ENCODE results near the gene LRPAP1. TPM values are rescaled to one million over a fixed set of nuclear protein-coding genes. Genes with fewer than 3 reads are reported as not detected.

LRPAP1 gene
- polyA plus RNA-seq, 1 donor (not counting 4 experiments of a cell fraction or from before 2014, with no cell fraction given) = 121 TPM

- Histone ChIP-seq H3K4me1 (ENCODE audit: control insufficient read depth, extremely low read depth, insufficient read depth, low read length) (no peaks in the 10 kb centered on the region), H3K9me3 (ENCODE audit: control insufficient read depth, low read depth, low read length) (no peaks in the 10 kb centered on the region), H3K27ac (ENCODE audit: control insufficient read depth, insufficient read depth, low read length) (no peak overlapping the region), H3K79me2 (ENCODE audit: control insufficient read depth, insufficient read depth, low read length) (no peaks in the 10 kb centered on the region), H3K9ac (ENCODE audit: control insufficient read depth, extremely low read depth, insufficient read depth, low read length) (no peak overlapping the region), H4K20me1 (ENCODE audit: control insufficient read depth, extremely low read depth, insufficient read depth, low read length) (no peaks in the 10 kb centered on the region), H3K4me3 (ENCODE audit: control insufficient read depth in 2 of 3, extremely low read depth in 1 of 3, insufficient read depth in 2 of 3, low read depth in 1 of 3, low read length in 3 of 3) (no peak overlapping the region), H3K36me3 (ENCODE audit: control insufficient read depth in 2 of 2, extremely low read depth in 1 of 2, insufficient read depth in 2 of 2, low read length in 2 of 2) (peaks cover 28 to 32% of the 10 kb centered on the region in 2 experiments), H3K4me2 (ENCODE audit: control insufficient read depth, extremely low read depth, insufficient read depth, low read depth, low read length) (no peak overlapping the region), H3K9me1 (ENCODE audit: control insufficient read depth, extremely low read depth, insufficient read depth, low read length) (no peaks in the 10 kb centered on the region), H3K27me3 (ENCODE audit: control insufficient read depth, extremely low read depth, insufficient read depth, low read length) (no peaks in the 10 kb centered on the region), H2AFZ (ENCODE audit: control insufficient read depth, low read length) (no peak overlapping the region)
- DNase-seq (ENCODE audit: low read depth, low spot score) (no peak), FAIRE-seq (no peak)
- no peak for TF ChIP-seq EZH2 (IDR thresholded peaks at IDR 0.05; ENCODE audit: low read length)
- dilution Hi-C loops (cut with MboI; ENCODE audit: extremely low pct_ligation_motif_present, low sequenced_read_pairs) = no loop called here
Measured at GRCh38 chr4:3517731-3518510, 14.3 kb downstream of the LRPAP1 start.

GRCh38 chr4:3516836-3517730 is 15.1 kb downstream of the LRPAP1 start:
- Histone ChIP-seq H2AFZ (ENCODE audit: control insufficient read depth, low read length) (no peak overlapping the region), H3K27ac (ENCODE audit: control insufficient read depth, insufficient read depth, low read length) (no peak overlapping the region), H3K4me2 (ENCODE audit: control insufficient read depth, extremely low read depth, insufficient read depth, low read depth, low read length) (no peak overlapping the region), H3K27me3 (ENCODE audit: control insufficient read depth, extremely low read depth, insufficient read depth, low read length) (no peaks in the 10 kb centered on the region), H3K9me3 (ENCODE audit: control insufficient read depth, low read depth, low read length) (no peaks in the 10 kb centered on the region), H3K9ac (ENCODE audit: control insufficient read depth, extremely low read depth, insufficient read depth, low read length) (no peak overlapping the region), H3K36me3 (ENCODE audit: control insufficient read depth in 2 of 2, extremely low read depth in 1 of 2, insufficient read depth in 2 of 2, low read length in 2 of 2) (peaks cover 35 to 36% of the 10 kb centered on the region in 2 experiments), H3K79me2 (ENCODE audit: control insufficient read depth, insufficient read depth, low read length) (no peaks in the 10 kb centered on the region), H4K20me1 (ENCODE audit: control insufficient read depth, extremely low read depth, insufficient read depth, low read length) (no peaks in the 10 kb centered on the region), H3K4me3 (ENCODE audit: control insufficient read depth in 2 of 3, extremely low read depth in 1 of 3, insufficient read depth in 2 of 3, low read depth in 1 of 3, low read length in 3 of 3) (no peak overlapping the region), H3K4me1 (ENCODE audit: control insufficient read depth, extremely low read depth, insufficient read depth, low read length) (no peaks in the 10 kb centered on the region), H3K9me1 (ENCODE audit: control insufficient read depth, extremely low read depth, insufficient read depth, low read length) (no peaks in the 10 kb centered on the region)
- DNase-seq (ENCODE audit: low read depth, low spot score) (no peak), FAIRE-seq (no peak)
- dilution Hi-C loops (cut with MboI; ENCODE audit: extremely low pct_ligation_motif_present, low sequenced_read_pairs) = no loop called here
- no peak for TF ChIP-seq EZH2 (IDR thresholded peaks at IDR 0.05; ENCODE audit: low read length)
- no peak for TF ChIP-seq CTCF (optimal IDR thresholded peaks at IDR 0.05 in 1 of 3, IDR thresholded peaks at IDR 0.05 in 1 of 3, conservative IDR thresholded peaks at IDR 0.05 in 1 of 3; ENCODE audit: extremely low read depth in 1 of 3, insufficient read depth in 2 of 3, low read length in 3 of 3)

Measured in keratinocyte (primary cell).